ENCODE results near the gene SEZ6L2.

DNA sequence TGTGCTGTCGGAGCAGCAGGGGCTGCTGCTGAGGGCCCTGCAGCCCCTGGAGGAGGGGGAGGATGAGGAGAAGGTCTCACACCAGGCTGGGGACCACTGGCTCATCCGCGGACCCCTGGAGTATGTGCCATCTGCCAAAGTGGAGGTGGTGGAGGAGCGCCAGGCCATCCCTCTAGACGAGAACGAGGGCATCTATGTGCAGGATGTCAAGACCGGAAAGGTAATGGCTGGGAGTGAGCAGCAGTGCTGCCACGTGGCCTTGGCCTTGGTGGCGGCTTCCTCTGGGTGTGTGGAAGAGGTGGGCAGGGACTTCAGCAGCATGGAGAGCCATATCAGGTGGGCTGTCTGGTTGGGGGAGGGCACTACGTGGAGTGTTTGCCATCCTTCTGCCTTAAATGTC is 59.1 kb downstream of the SEZ6L2 start:
- TF ChIP-seq EP300 (IDR thresholded peaks at IDR 0.05) (no peak), POLR2A (IDR thresholded peaks at IDR 0.05) (no peak)

All from tibial nerve (tissue), 3 donors.